Brain microvascular endothelial cell (primary cell): ENCODE results near the gene B3GAT3.

Experiments used
- DNase-seq: peaks from one replicate; pipeline ENCODE4 v3.0.0-alpha.2; 2020
- H3K27ac ChIP-seq: fragments of 250-450 bp; sonication (Bioruptor Pico); 2 replicates; pipeline ENCODE4 v1.5.1; 2020; ENCODE audit warnings: mild to moderate bottlenecking, moderate library complexity
- H3K27me3 ChIP-seq: fragments of 250-450 bp; sonication (Bioruptor Pico); replicated peaks from 2 replicates; pipeline ENCODE4 v1.5.1; 2020; ENCODE audit warnings: mild to moderate bottlenecking
- H3K36me3 ChIP-seq: fragments of 250-450 bp; sonication (Bioruptor Pico); replicated peaks from 2 replicates; pipeline ENCODE4 v1.5.1; 2020; ENCODE audit warnings: mild to moderate bottlenecking
- H3K4me3 ChIP-seq: 2 replicates; pipeline ENCODE4 v1.5.1; 2011; ENCODE audit warnings: low read depth, mild to moderate bottlenecking, control low read depth, low read length, moderate library complexity
- in situ Hi-C: cut with HindIII; loops from 2 replicates; pipeline ENCODE4 v1.10.0; 2017; ENCODE audit warnings: low sequenced_read_pairs, low pct_ligation_motif_present
- TF ChIP-seq, protein P1 (sequence below): IDR thresholded peaks from 2 replicates; pipeline ENCODE4 v1.5.1; 2011; ENCODE audit warnings: low read depth, mild to moderate bottlenecking, moderate library complexity, low read length, control low read depth, inconsistent platforms; ENCODE audit errors: missing control alignments

The B3GAT3 gene

DNA sequence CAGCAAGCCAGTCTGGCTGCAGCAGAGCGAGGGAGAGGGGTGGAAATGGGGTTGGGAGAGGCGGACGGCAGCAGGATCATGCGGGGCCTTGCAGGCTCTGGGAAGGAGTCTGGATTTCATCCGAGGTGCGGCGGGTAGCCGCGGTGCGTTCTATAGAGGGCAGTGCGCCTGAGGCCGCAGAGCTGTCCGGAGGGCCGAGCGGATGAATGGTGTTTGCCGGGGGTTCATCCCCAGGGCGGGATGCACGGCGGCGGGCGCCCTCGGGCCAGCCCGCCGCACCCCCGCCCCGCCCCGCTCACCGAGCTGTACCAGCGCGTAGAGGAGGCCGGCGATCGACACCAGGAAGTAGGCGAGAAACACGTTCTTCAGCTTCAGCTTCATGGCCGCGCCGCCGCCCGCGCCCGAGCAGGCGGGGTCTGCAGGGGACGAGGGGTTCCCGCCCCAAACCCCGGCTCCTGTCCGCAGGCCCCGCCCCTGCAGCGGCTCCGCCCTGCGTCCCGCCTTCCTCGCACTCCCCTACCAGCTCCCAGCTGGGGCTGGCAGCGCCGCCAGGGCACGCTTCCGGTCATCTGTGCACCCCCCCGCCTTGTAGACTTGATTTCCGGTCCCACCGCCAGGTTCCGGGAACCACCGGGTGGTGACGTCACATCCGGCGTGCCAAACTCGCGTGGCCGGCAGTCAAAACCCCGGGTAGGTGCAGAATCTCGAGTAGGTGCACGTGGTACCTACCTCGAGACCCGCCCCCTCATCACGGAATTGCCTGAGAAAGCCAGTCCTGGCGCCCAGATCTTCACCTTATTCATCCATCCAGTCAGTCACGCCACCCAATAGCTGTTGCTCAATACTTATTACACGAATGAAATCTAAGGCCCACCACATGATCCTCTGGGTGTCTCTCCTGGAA, at the start of gene B3GAT3:
B3GAT3 (minus strand) TSS at position 420 of the 904 bp plus-strand sequence; CDS start at position 381, 39 bp downstream.
- Histone ChIP-seq H3K27ac (peak within 1 kb of the TSS; percentile 40), H3K4me3 (peak within 1 kb of the TSS; percentile 78), H3K27me3 (no peaks in the 10 kb centered on the region), H3K36me3 (peaks cover 23% of the 10 kb centered on the region)
- in situ Hi-C loops: no loop called here
- TF ChIP-seq, protein P1, sequence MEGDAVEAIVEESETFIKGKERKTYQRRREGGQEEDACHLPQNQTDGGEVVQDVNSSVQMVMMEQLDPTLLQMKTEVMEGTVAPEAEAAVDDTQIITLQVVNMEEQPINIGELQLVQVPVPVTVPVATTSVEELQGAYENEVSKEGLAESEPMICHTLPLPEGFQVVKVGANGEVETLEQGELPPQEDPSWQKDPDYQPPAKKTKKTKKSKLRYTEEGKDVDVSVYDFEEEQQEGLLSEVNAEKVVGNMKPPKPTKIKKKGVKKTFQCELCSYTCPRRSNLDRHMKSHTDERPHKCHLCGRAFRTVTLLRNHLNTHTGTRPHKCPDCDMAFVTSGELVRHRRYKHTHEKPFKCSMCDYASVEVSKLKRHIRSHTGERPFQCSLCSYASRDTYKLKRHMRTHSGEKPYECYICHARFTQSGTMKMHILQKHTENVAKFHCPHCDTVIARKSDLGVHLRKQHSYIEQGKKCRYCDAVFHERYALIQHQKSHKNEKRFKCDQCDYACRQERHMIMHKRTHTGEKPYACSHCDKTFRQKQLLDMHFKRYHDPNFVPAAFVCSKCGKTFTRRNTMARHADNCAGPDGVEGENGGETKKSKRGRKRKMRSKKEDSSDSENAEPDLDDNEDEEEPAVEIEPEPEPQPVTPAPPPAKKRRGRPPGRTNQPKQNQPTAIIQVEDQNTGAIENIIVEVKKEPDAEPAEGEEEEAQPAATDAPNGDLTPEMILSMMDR: peak; percentile 18
- peak; percentile 96 for DNase-seq

DNA sequence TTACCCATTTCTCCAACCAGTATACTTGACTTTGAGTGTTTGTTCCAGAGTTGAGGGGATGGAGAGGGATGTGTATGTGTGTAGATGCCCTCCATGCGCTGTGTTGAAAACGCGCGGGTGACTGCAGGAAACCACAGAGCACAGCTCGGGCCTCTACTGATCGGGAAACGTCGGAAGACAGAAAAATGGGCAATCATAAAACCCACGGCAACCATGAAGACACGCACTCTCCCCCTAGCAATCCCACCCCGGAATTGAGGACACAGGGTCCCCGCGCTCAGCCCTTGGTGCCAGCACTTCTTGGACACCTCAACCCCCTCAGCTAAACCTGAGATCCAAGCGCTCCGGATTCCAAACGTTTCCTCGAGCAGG, 49.4 kb upstream of the B3GAT3 start:
- Histone ChIP-seq H3K27me3 (no peaks in the 10 kb centered on the region), H3K27ac (peak overlapping the region; percentile 78), H3K36me3 (peaks cover 13% of the 10 kb centered on the region), H3K4me3 (peak overlapping the region; percentile 85)
- TF ChIP-seq, protein P1: no peak
- in situ Hi-C loops: no loop called here
- peak; percentile 28 for DNase-seq

DNA sequence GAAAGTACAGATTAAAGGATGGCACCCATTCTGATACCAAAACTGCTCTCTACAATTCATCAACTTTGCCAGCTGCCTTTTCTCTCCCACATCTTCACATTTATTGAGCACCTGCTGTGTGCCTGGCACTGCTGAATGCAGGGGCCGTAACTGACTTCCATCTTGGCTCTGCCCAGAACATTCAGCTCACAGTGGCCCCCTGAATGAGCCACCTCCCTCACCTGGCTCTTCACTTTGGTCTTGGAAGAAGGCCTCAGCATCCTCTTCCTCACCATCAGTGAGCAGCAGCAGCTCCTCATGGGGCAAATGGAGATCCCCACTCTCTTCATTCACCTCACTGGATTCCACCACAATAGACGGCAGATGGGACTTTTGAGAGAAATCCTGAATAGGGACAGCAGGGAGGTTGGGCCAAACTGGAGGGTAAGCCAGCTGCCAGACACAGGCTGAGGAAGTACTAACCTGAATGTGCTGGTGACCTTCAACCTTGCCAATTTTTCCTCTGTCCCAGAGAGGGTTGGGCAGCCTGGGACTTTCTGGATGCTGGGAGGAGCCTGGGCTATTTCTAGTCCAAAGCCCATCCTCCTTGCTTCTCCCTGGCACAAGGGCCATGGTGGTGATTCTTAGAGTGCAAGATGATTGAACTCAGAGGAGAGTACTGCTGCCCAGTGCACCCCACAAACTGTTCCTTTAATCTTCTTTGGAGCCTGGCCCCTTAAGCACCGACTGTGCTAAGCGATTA, 47.8 kb upstream of the B3GAT3 start:
- in situ Hi-C loops: no loop called here
- H3K36me3 ChIP-seq: peaks cover 10% of the 10 kb centered on the region
- no peak overlapping the region for H3K27ac ChIP-seq
- TF ChIP-seq, protein P1: no peak
- no peak for DNase-seq
- H3K27me3 ChIP-seq: no peaks in the 10 kb centered on the region
- H3K4me3 ChIP-seq: no peak overlapping the region

DNA sequence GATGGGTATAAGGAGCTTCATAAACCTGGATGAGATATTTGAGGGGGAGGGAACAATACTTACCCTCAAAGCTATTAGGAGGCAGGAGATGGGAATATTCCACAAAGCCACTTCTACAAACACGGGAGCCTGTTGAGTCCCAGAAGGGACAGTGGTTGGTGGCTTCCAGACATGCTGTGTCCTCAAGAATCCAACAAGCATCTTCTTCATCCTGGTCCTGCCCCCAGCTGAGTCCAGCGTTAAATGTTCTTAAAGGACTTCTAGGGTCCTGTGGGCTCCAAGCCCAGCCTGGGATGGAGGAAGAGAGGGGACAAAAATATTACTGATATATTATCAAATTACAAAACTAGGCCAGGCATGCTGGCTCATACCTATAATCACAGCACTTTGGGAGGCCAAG, 45.7 kb upstream of the B3GAT3 start:
- DNase-seq: no peak
- Histone ChIP-seq H3K4me3 (no peak overlapping the region), H3K27ac (no peak overlapping the region), H3K27me3 (no peaks in the 10 kb centered on the region), H3K36me3 (peaks cover 19% of the 10 kb centered on the region)
- in situ Hi-C loops: no loop called here
- TF ChIP-seq, protein P1: no peak

DNA sequence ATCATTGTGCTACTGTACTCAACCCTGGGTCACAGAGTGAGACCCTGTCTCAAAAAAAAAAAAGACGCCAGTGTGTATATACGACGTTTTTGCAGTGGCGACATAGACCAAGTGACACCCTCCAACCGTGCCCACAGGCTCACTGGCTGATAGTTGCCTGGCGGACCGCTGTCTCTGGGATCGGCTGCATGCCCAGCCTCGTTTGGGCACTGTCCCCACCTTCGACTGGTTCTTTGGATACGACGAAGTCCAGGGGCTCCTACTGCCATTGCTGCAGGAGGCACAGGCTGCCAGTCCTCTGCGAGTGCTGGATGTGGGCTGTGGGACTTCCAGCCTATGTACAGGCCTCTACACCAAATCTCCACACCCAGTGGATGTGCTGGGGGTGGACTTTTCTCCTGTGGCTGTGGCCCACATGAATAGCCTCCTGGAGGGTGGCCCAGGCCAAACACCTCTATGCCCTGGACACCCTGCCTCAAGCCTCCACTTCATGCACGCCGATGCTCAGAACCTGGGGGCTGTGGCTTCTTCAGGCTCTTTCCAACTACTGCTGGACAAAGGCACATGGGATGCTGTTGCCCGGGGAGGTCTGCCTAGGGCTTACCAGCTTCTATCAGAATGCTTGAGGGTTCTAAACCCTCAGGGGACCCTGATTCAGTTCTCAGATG, 44.6 kb upstream of the B3GAT3 start:
- Histone ChIP-seq H3K27ac (no peak overlapping the region), H3K27me3 (no peaks in the 10 kb centered on the region), H3K4me3 (peak overlapping the region; percentile 92), H3K36me3 (peaks cover 21% of the 10 kb centered on the region)
- in situ Hi-C loops: no loop called here
- DNase-seq: no peak
- TF ChIP-seq, protein P1: no peak
